ENCODE measurements around the gene KSR1.

KSR1 gene

DNA sequence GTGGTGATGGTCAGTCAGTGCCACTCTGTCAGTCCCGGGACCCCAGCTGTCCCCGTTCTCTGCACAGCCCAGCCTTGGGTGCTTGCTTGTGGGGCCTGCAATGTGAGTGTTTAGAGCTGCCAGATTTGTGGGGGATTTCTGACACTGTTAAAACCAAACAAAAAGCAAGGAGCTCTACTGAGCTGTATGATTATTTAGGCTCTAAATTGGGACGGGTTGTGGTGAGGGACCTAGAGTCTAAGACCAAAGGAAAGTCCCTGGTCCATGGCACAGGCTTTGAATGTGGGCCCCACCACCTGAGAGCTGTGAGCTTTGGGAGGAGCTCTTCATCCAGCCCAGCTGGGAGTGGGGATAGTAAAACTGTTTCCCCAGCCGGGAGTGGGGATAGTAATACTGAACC is 63.3 kb downstream of the KSR1 start:
- no peak for DNase-seq

DNA sequence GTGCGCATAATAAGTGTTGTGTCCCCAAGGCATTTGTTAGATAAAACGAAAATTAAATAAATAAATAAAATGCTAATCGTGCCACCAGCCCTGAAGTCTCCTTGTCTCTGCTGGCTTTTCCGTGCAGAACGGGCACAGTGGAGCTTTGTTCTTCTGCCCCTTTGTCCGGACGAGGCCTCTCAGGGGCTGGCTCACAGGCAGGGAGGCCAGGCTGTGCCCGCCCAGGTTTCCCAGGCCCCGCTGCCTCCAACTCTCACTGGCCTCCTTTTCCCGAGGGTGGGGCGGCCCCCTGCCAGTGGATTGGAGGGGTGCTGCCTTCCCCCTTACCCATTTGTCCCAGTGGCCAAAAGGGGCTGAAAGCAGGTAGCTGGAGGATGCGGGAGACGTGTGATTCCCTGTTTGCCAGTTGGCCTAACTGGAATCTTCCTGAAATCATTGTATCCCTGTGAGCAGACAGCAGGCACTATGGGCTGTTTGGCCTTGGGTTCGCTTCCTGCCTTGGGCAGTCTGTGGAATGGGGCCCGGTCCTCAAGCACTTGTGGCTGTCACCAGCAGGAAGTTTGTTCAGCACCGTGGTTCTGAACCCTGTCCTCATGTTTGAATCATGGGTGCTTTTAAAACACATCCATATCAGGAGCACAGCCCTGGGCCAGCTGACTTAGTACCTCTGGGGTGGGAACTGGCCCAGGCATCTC is 64.4 kb downstream of the KSR1 start:
- peak; percentile 77 for DNase-seq

DNA sequence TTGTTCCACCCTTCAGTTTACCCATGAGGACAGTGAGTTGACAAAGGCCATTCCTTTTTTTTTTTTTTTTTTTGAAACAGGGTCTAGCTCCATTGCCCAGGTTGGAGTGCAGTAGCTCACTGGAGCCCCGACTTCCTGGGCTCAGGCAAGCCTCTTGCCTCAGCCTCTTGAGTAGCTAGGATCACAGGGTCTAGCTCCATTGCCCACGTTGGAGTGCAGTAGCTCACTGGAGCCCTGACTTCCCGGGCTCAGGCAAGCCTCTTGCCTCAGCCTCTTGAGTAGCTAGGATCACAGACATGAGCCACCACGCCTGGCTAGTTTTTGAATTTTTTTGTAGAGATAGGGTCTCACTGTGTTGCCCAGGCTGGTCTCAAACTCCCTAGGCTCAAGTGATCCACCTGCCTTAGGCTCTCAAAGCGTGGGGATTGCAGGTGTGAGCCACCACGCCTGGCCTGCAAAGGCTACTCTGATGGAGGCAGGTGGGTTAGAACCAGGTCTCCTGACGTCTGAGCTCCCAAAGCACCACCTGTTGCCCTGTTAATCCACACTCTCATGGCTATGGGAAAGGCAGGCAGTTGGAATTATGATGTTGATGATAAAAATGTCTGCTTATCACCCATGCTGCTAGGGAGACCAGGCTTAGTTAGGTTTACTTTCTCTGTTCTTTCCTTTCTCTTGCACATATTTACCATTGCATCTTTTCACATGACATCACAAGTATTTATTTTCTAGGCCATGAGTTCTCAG is 65.2 kb downstream of the KSR1 start:
- no peak for DNase-seq

DNA sequence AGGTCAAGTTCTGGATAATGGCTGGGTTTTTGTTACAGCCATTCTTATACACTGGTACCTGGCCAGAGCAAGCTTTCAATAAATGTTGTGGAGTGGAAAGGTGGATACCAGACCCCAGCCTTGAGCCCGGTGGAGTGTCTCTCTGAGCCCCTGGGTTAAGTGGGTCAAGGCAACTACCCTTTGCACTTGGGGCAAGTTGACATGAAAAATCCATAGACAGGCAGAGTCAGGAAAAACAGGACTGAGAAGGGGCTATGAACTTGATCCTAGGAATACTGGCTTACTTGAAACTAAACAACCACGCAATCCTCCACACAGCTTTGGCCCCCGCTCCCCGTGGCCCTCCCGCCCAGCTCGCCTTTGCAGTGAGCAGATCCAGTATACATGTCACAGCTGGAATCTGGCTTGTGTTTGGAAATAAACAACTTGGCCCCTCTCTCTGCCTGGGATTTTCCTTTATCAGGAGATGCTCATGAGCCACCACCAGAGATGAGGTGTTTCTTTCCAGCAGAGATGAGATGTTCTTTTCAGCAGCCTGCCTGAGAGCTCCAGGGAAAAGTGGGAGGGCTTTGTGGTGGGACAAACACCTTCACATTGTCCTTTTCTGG is 65.9 kb downstream of the KSR1 start:
- no peak for DNase-seq

DNA sequence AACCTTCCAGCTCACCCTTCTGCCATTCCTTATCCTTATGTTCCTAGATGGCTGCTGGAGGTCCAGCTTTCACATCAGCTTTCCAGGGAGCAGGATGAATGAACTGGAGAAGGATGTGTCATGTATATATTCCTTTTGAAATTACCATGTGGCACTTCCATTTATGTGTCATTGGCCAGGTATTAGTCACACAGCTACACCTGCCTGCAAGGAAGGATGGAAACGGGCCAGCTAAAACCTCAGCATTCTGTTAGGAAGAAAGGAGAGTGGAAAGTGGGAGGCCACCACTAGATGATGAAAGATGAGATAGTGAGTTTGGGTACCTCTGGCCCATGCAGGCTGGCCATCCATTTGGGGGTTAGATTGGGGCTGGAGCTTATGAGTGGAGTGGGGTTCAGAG is 67.5 kb downstream of the KSR1 start:
- no peak for DNase-seq

DNA sequence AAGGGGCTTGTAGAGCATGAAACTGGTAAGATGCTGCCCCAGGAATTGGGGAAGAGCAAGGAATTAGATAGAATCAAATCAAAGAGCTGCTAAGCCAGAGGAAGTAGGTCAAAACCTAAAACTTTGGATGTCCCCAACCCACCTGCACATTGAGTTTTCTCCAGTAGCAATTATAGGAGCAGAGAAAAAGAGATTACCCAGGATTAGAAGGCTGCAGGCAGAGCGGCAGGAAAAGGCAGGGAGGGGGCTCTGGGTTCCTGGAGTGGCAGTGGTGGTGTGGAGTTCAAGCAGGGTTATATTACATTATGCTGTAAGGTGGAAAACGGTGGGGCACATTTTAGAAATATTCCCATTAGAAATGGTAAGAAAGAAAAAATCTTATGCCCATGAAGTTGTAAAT is 68.3 kb downstream of the KSR1 start:
- no peak for DNase-seq

DNA sequence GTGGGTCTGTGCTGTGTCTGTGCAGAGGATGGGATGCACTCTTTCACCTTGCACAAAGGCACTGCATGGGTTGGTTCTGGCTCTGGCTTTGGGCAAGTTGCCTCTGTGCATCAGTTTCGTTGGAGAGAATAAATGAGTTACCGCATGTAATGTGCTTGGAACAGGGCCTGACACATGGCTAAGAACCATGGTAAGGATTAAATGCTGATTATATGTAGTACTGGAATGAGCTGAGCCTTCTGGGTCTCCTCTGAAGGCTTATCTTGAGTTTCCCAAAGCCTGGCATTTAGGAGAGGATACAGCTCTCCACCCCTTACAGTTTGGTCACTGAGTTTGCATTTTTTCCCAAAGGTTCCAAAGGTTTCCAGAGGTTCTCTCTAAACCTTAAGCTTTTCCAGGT is 69.1 kb downstream of the KSR1 start:
- DNase-seq: no peak

DNA sequence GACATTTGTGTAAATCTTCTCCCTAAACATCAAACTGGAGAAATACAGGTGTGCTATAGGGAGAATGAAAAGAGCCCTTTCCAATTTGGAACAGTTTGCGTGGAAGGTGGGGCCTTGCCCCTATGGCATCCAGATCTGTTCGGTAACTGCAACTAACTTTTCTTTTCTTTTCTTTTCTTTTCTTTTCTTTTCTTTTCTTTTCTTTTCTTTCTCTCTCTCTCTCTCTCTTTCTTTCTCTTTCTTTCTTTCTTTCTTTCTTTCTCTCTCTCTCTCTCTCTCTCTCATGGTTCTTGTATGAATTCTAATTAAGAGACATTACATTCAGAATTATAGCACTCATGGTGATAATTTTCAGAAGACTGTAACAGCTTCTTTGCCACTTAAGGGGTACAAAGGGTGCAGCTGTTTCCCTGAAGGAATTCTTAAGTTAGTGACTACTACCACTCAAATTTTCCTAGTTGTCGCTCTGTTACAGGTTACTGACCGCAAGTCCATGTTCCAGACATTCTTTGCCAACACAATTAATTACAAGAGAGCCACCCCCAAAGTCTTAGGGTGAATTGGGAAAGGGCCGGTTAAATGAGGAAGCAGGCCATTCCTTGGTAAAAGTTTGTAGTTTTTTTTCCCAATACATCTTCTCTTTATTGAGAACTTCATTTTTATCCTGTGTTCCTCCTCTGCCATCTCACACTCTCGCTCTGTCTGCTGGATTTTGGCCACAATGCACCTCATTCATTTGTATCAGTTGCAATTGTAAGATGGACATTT is 69.8 kb downstream of the KSR1 start:
- no peak for DNase-seq

DNA sequence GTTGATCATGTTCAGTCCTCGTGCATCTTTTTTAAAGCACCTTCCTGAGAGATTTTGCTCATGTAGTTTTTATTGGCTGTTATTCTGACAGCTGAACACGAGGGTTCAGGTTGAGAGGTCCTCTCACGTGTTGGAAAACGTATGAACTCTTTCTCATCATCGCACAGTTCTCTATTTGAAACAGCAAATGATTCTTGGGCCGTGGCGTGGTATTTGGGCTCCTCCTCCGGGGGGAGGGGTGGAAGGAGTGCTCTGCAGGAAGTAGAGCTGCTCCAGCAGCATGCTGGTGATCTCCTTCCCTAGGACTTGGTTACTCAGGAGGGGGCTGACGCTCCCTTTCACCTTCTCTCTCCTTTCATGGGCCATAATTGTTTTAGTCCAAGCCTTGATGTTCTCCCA is 70.4 kb downstream of the KSR1 start:
- peak; percentile 19 for DNase-seq

DNA sequence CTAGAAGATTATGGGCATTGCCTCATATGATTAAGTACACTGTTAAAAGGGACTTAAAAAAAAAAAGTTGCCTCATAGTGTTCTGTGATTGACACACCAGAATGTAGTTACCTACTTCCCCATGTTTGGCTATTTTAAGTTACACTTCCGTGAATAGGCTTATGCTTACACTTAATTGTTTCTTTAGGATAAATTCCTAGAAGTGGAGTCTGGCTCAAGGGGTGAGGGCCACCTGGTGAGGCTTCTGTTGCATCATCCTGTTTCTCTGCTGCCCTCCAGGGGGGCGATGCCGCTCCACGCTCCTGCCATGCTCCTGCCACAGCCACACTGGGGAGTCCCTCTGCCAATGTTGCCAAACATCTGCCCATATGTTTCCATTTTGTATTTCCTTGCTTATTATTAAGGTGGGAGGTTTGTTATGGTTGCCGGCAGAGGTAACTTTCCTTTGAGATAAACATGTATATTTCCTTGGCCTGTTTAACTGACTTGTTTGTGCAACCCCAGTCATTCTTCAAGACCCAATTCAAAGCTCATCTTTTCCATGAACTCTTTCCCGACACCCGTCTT is 73.1 kb downstream of the KSR1 start:
- no peak for DNase-seq

DNA sequence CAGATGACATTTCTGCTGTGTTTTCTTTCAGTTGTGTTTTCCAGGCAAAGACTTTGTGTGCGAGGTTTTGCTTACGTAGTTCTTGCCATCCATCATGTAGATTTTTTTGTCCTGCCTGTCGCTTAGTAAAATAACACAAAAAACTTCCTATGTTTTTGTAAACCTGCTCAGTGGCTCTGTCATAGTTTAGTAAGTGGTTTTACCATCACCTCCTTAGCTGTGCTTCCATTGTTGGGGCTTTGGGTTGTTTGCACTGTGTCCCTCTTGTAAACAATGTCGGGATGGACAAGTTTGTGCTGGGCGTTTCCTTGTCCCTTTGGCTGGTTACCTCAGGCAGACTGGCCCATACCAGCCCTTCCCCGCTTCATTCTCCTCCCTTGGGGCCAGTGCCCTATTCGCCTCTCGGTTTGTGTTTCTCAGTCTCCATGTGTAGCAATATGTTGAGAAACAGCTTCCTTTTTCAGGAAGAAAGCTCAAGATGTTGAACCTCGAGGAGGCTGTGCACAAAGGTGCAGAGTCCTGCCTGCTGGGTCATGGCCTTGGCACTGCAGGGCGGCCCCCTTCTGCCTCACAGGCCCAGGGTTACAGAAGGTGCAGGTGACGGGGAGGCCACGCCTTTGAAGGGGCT is 74.6 kb downstream of the KSR1 start:
- DNase-seq: peak; percentile 5

DNA sequence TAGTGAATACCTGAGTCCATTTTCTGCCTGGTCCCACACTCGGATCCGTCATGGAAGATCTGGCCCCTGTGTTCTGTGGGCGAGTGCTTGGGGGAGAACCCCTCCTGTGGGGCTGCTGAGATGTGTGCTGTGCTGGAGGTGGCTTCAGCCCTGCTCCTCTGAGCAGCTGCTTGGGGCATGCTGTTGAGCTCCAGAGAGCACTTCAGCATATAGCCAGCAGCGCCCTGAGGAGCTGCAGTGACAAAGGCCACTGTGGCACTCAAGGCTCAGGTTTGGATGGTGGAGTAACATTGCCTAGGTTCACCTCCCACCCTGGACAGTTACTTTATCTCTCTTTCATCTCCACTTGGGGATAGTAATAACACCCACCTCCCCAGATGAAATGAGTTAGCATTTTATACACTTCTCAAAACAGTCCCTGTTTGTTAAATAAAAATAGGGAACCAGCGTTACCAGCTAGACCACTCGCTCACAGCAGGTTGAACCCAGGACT is 75.3 kb downstream of the KSR1 start:
- no peak for DNase-seq

DNA sequence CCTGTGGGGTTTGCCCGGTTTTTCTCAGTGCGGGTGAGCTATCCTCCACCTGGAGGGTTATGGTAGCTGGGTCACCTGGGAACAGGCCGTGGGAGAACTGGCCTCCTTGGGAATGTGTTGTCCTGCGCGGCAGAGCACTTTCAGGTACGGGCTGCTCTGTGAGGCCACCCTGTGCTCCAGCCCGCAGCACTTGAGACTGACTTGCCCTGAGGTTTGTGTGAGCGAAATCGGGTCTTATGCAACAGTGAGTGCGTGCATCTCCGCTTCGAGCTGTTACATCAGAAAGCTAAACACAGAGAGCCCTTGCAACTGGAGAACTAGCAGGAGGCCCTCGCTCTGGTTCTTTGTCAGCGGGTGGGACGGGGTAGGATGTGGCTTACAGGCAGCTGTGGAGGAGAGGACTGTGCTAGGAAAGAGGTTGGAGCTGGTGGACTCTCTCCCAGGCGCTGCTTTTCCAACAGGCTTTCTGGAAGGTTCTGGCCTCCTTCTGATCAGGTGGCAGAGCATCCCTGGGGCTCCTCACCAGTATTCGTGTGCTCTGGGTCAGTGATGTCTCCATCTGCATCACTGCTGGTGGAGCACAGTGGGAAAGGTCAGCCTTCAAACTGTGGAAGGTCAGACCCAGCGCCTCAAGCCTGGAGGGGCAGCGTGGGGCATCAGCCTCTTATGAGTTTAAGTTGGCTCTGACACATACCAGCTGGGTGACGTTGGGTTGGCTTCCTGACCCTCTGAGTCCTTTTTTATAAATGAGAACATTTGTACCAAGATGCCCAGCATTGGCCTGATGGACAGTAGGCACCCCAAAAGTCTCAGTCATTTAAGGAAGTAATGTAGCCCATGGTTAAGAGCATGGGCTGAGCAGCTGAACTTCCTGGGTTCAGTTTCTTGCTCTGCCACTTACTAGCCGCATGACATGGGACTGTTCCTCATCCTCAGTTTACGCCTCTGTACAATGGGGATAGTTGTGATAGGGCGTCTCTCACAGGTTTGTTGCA is 76.3 kb downstream of the KSR1 start:
- DNase-seq: peak; percentile 22

DNA sequence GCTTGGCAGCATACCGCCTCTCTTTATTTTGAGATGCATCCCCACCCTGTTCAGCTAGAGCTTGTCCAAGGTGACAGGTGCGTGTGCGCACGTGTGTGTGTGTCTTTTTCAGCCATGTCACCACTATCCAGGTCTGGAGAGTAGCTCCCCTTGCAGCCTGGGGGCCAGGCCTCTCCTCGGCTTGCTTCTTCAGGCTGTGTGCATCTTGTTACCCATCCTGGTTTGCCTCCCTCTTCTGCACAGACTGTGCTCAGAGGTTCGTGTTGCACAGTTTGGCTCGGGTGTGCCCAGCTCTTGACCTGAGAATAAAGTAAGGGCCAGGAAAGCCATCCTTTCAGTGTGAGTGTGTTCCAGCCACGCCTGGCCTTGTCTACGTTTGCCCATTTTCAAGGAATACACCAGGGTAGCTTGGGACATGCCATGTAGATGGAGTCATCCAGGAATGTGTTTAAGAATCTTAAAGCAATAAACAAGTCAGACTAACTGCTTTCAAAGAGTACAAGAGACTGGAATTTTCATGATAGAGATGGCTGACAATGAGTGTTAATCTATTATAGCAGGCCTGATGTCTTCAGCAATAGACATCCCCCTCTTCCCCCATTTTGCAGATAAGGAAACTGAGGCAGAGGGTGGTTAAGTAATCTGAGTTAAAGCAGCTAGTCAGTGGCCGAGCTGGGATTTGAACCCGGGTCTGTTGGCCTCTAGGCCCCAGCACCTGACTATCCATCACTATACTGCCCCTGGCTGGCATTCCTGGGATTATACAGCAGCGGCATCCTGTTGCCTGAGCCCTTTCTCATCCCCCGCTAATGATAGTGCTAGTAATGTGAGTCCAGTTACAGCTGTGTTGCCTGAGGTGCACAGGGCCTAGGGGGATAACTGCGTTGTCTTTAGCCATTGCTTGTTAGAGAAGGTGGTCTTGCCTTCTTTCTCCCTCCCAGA is 77.9 kb downstream of the KSR1 start:
- DNase-seq: no peak

DNA sequence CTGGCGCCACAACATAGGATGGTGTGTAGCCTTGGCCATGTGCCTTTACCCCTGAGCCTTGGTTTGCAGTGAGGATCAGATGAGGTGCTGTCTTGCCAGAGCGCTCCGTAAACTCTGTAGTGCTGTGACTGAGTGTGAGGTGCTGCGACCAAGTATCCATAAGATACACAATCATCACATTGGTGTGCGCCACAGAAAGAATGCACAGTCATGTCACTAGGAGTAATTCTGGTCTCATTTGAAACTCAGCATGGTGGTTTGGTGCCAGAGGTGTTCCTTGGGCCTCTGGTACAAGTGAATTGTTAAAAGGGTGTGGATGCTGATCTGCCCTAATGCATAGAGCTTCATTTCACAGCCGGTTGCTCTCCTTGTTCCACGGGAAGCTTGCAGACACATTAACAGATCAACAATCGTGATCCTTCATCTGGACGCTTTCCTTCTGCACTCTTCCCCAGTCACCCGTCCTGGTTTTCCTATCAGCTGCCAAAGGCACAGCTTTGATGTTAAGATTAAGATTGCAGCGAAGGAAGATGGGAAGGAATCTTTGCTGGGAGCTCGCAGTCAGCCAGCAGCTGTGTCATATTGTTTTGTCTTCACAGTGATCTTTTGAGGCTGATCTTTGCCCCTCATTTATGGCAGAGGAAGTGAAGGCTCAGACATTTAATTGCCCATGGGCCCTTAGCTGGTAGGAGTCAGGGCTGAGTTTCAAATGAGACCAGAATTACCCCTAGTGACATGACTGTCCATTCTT is 79.1 kb downstream of the KSR1 start:
- DNase-seq: no peak

DNA sequence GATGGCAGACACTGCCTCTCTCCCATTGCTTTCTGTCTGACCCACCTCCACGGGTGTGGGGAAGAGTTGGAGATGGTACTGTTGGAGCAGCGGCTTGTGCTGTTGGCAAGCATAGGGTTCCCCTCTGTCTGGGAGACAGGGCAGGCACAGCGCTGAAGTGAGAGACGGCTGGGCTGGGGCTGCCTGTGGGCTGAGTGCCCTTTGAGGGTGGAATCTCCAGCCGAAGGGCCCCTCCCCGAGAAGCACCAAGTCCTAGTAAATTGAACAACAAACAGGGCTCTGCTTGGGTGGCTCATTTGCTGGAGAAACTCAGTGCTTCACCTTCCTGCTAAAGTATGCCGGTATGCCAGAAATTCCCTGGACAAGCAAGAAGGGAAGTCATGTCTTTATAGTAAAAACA is 79.7 kb downstream of the KSR1 start:
- DNase-seq: no peak

DNA sequence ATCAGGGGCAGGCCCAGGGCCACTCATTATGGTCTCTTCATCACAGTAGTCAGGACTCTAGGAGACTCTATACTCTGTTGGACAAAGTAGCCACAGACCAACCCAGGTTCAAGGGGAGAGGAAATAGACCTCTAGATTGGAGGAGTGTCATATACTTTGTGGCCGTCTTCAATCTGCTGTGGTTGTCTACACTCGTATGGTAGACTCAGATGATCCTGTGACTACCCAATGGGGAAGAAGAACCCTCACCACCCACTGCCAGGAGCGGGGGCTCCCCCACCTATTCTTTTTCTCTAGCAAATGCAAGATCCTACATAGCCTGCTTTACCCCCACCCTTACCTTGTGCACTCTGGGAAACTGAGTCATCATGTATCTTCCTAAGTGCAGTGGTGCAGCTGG is 80.5 kb downstream of the KSR1 start:
- DNase-seq: no peak

DNA sequence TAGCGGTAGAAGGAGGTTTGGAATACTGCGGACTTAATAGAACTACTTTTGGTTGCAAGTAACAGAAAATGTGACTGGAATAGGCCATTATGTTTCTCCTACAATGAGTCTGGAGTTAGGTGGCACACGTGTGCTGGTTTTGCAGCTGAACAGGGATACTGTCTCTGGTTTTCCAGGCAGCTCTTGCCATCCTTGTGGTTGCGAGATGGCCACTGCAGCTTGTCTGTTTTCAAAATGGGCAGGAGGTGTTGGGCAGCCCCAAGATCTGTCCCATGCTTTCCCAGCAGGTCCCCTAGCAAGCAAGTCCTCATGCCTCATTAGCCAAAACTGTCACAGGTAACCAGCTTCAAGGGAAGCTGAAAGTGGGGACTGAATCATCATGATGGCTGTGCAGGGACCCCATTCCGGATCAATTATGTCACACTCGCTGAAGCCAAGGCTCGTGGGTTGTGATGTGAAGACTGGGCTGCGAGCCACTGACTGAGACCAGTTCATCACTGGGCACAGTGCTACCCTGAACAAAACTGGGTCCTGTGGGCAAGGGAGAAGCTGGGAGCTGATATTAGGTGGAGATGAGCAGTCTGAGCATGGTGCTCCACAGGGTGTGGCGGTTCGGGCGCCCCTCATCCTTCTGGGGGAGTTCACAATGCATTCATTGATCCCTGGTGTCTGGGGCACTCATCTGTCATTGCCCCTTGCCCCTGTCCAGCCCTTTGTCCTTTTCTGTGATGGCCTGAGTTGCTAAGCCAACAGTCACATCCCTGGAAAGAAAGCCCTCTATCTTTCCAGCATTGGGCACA is 82.1 kb downstream of the KSR1 start:
- DNase-seq: peak; percentile 57
